Large intestine (tissue), 3 donors: ENCODE data around the gene MTUS2. TPM values are rescaled to one million over a fixed set of nuclear protein-coding genes. Genes with fewer than 3 reads are reported as not detected.

ENCODE experiments used
- DNase-seq, 2 donors: peaks; one replicate each; pipeline versions ENCODE4 v3.0.0 to v3.0.0-alpha.2; 2013
- H3K27ac ChIP-seq: one replicate; pipeline ENCODE4 v1.5.1; 2013; ENCODE audit warnings: low read length
- H3K27me3 ChIP-seq: 2 replicates; pipeline ENCODE4 v1.6.1; 2013; ENCODE audit warnings: low read length; ENCODE audit not compliant: control insufficient read depth, insufficient read depth
- H3K36me3 ChIP-seq: 2 replicates; pipeline ENCODE4 v1.6.1; 2013; ENCODE audit warnings: low read length; ENCODE audit not compliant: control insufficient read depth, insufficient read depth
- H3K4me1 ChIP-seq: one replicate; pipeline ENCODE4 v1.6.1; 2013; ENCODE audit warnings: low read length; ENCODE audit not compliant: control insufficient read depth, insufficient read depth
- H3K4me3 ChIP-seq: one replicate; pipeline ENCODE4 v1.5.1; 2013; ENCODE audit warnings: low read length
- H3K9me3 ChIP-seq: one replicate; pipeline ENCODE4 v1.6.1; 2013; ENCODE audit warnings: mild to moderate bottlenecking, low read depth, low read length, moderate library complexity; ENCODE audit not compliant: control insufficient read depth
- WGBS: methylation state at CpG from one replicate; pipeline ENCODE4 v1.1.5; 2013; ENCODE audit warnings: low lambda C conversion rate; ENCODE audit not compliant: insufficient coverage; 5-methylcytosine and 5-hydroxymethylcytosine counted together
- polyA plus RNA-seq: library from polyadenylated mRNA; unstranded; fragments of 120-200 nt; gene quantifications from one replicate; pipeline ENCODE4 v1.2.1, GENCODE V29; 2013

Gene MTUS2
- polyA plus RNA-seq, 1 donor: 1.9 TPM

DNA sequence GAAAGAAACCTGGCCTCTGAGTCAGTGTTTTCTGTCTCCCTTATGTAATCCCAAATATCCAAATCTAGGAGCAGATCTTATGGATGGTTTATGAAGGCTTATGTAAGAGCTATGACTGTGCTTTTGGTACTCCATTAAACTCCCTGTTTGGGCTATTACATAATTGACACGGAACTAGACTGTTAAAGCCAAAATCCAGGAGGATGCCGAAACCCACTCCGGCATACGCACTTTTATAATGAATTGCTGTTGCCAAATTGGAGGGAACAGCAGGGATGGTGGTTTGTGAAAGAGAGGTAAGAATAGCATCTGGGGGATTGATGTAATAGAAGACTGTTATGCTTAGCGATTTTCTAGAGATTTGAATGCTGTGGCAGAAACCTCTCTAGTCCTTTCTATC is 2.0 kb downstream of the MTUS2 start:
- peaks cover 46% of the 10 kb centered on the region for H3K27me3 ChIP-seq
- no CpG with 5 or more reads among the region's 5 CpGs for WGBS
- no peaks in the 10 kb centered on the region for H3K36me3 ChIP-seq

DNA sequence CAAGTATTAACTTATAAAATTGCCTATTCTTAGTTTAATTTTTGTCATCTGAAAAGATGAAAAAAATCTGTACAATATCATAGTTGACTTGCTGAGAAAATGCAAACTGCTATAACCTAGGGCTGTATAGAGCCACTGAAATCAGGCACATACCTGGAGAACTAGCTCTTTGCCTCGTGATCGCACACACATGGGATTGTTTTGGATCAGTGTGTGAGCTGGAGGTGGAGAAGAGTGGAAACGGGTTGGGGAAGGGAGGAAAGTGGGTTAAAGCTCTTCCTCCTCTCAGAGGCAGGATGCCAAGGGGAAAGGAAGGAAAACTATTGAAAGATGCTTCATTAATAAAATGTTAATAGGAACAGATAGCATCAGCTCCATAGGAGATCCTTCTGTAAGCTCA is 2.7 kb downstream of the MTUS2 start:
- WGBS: no CpG with 5 or more reads among the region's 3 CpGs
- Histone ChIP-seq H3K27me3 (peaks cover 40% of the 10 kb centered on the region), H3K27ac (no peak overlapping the region), H3K4me1 (no peaks in the 10 kb centered on the region), H3K4me3 (no peak overlapping the region), H3K9me3 (no peaks in the 10 kb centered on the region), H3K36me3 (no peaks in the 10 kb centered on the region)
- no peak for DNase-seq

More for the DNA sequence above, 2.0 kb downstream of the MTUS2 start:
- no peak for DNase-seq
- Histone ChIP-seq H3K4me1 (no peaks in the 10 kb centered on the region), H3K9me3 (no peaks in the 10 kb centered on the region), H3K27ac (no peak overlapping the region), H3K4me3 (no peak overlapping the region)

DNA sequence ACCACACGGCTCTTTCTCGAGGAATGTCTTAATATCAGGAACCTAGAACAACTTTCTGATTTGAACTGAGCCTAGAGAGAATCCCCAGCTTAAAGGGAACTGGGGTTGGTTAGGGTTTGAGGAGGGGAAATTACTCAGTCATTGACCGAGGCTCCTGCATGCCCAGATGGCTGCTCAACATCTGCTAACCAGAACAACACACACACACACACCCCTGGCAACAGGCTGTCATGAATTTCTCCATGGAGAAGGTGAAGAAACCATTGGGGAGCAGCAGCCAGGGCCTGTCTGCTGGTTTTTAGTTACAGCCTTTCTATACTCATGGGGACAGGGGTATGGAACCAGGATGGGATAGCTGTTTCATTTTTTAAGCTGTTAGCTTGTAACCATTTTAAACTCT is 5.2 kb downstream of the MTUS2 start:
- Histone ChIP-seq H3K4me3 (no peak overlapping the region), H3K36me3 (no peaks in the 10 kb centered on the region), H3K27ac (no peak overlapping the region), H3K9me3 (no peaks in the 10 kb centered on the region), H3K4me1 (no peaks in the 10 kb centered on the region), H3K27me3 (peaks cover 22% of the 10 kb centered on the region)
- DNase-seq: no peak
- WGBS: no CpG with 5 or more reads among the region's 3 CpGs

DNA sequence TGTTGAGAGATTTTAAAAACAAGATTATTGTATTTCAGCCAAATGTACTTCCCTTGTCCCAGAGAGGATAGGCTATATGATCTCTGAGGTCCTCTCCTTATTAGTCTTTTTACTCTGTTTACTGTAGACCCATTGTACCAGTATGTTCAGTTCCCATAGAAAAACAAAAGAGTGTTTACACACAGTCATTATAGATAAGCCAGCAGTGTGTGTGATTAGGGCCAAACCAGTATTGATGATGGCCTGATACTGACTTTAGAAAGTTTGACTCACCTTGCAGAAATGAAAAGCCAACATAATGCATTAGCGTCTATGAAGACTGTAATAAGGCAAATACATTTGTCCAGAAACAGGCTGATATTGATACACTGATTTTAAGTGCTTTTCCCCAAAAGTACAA is 6.2 kb downstream of the MTUS2 start:
- no peak overlapping the region for H3K4me3 ChIP-seq
- H3K36me3 ChIP-seq: no peaks in the 10 kb centered on the region
- WGBS: no CpG with 5 or more reads among the region's 1 CpG
- no peak overlapping the region for H3K27ac ChIP-seq
- no peak for DNase-seq
- H3K9me3 ChIP-seq: no peaks in the 10 kb centered on the region
- H3K27me3 ChIP-seq: peaks cover 13% of the 10 kb centered on the region
- H3K4me1 ChIP-seq: no peaks in the 10 kb centered on the region

DNA sequence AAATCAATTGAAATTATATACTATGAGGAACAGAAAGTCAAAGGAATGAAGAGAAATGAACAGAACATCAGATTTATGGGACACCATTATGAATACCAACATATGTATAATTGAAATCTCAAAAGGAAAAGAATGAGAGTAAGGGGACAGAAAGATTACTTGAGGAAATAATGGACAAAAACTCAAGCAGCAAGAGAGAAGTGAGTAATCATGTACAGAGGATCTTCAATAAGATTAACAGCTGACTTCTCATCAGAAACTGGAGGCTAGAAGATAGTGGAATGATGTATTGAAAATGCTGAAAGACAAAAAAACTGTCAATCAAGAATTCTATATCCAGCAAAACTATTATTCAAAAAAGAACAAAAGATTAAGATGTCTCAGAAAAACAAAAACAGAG is 10.4 kb downstream of the MTUS2 start:
- DNase-seq: no peak
- Histone ChIP-seq H3K4me1 (no peaks in the 10 kb centered on the region), H3K36me3 (no peaks in the 10 kb centered on the region), H3K4me3 (no peak overlapping the region), H3K27me3 (no peaks in the 10 kb centered on the region), H3K9me3 (no peaks in the 10 kb centered on the region), H3K27ac (no peak overlapping the region)

DNA sequence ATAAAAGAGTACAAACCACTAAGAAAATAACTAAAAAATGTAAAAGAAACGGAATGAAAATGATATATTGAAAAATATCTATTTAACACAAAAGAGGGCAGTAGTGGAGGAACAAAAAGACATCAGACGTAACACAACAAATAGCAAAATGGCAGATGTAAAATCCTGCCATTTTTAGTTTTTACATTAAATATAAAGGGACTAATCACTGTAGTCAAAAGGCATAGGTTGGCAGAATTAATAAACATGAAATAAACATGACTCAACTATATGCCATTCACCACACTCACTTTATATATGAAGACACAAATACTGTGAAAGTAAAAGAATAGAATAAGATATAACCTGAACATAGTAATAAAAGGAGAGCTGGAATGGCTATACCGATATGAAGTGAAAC is 11.0 kb downstream of the MTUS2 start:
- Histone ChIP-seq H3K9me3 (no peaks in the 10 kb centered on the region), H3K4me1 (no peaks in the 10 kb centered on the region), H3K27ac (no peak overlapping the region), H3K36me3 (no peaks in the 10 kb centered on the region), H3K27me3 (no peaks in the 10 kb centered on the region), H3K4me3 (no peak overlapping the region)
- WGBS: 100% methylated on average over 2 of the region's 3 CpGs
- DNase-seq: no peak

DNA sequence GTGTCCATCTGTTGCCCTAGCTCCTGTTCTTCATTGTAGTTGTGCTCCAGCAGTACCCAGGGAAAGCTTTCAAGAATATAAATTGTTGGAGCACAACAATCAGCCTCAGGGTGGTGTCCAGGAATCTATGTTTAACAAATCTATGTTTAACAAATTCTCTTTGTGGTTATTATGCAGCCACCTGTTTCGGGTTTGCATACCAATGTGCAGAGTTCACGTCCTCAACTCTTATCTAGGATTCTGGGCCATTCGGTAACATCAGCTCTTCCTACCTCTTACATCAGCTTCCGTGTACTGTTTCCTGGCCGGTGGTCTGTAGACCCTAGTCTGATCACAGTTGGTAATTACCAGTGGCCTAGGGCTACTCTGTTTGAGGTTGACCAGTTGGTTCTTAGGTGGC is 17.0 kb downstream of the MTUS2 start:
- Histone ChIP-seq H3K4me3 (no peak overlapping the region), H3K36me3 (no peaks in the 10 kb centered on the region), H3K4me1 (no peaks in the 10 kb centered on the region), H3K27me3 (no peaks in the 10 kb centered on the region), H3K9me3 (no peaks in the 10 kb centered on the region), H3K27ac (no peak overlapping the region)
- WGBS: no CpG with 5 or more reads among the region's 5 CpGs
- no peak for DNase-seq

DNA sequence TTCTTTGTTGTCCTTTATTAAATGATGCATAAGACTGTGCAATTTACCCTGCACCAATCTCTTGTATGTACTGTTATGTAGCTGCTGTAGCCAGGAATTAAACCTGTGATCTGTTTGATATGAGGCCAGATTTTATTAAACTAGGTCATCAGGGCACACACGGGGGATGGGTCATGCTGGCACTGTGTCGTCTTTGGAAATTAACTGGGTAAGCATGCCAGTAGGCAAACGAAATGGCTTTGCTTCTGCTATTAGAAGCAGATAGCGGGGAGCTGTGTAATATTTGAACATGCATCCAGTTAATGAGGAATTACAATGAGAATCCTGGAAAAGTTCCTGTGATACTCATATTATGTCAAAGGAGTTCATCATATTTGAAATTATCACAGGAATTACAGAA is 23.5 kb downstream of the MTUS2 start:
- Histone ChIP-seq H3K4me3 (no peak overlapping the region), H3K36me3 (no peaks in the 10 kb centered on the region), H3K27ac (no peak overlapping the region), H3K4me1 (no peaks in the 10 kb centered on the region), H3K27me3 (no peaks in the 10 kb centered on the region), H3K9me3 (no peaks in the 10 kb centered on the region)
- WGBS: no CpG with 5 or more reads among the region's 4 CpGs
- DNase-seq: no peak

DNA sequence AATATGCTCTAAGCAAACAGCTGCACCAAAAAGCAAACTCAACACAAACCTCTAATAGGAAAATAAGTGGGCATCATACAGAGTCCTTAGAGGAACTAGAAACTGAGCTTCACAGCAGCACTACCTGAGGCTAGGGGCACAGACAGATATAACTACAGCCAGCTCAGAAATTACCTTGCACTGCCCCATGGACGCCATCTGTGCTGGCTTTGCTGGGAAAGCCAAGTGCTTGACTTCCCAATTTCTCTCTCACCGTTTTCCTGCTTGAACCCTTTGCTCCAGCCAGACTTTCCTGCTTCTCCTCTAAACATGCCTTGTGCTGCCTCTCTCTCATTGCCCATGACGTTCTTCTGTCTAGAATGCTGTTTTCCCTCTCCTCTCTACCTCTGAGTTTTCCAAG is 29.3 kb downstream of the MTUS2 start:
- no peaks in the 10 kb centered on the region for H3K27me3 ChIP-seq
- no peak for DNase-seq
- H3K9me3 ChIP-seq: no peaks in the 10 kb centered on the region
- H3K4me3 ChIP-seq: no peak overlapping the region
- no peak overlapping the region for H3K27ac ChIP-seq
- H3K36me3 ChIP-seq: no peaks in the 10 kb centered on the region
- WGBS: 100% methylated on average over 2 of the region's 3 CpGs
- no peaks in the 10 kb centered on the region for H3K4me1 ChIP-seq

DNA sequence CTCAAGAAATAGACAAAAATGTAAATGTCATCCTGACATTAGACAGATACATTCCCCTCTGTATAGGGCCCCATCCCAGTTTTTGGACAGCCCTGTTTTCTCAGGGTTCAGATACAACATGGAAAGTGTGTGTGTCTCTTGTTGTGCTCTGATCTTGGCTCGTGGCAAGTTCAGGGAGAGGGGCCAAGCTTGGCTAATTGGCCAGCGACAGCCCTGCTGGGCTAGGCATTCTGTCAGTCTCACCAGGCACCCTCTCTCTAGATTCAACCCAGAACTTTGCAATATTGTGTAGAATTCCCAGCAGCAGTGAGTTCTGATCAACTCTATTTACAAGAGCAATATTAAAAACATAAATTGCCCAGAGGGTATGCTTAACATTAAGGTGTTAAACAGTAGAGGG is 30.1 kb downstream of the MTUS2 start:
- Histone ChIP-seq H3K27me3 (peaks cover 2% of the 10 kb centered on the region), H3K27ac (no peak overlapping the region), H3K36me3 (no peaks in the 10 kb centered on the region), H3K4me1 (no peaks in the 10 kb centered on the region), H3K4me3 (no peak overlapping the region), H3K9me3 (no peaks in the 10 kb centered on the region)
- no CpG with 5 or more reads among the region's 2 CpGs for WGBS
- DNase-seq: no peak

DNA sequence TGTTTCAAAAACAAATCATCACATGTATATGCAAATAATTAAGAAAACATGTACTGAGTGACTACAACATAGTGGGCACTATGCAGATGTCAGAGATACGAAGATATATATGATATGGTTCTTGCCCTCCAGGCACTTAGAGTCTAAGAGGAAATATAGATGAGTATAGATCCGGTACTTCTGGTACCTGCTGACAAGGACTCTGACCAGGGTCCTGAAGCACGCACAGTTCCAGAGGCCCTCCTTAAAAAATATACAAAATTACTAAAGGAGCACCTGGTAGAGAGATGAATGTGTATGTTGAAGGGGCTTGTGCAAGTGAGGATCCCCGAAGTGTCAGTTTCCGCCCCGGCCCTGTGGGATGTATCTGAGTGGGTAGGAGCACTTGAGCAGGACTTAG is 31.3 kb downstream of the MTUS2 start:
- Histone ChIP-seq H3K4me1 (no peaks in the 10 kb centered on the region), H3K27me3 (peaks cover 2% of the 10 kb centered on the region), H3K4me3 (no peak overlapping the region), H3K36me3 (no peaks in the 10 kb centered on the region), H3K9me3 (no peaks in the 10 kb centered on the region), H3K27ac (no peak overlapping the region)
- DNase-seq: no peak
- no CpG with 5 or more reads among the region's 6 CpGs for WGBS
